Dedifferentiated amniotic fluid mesenchymal stem cell (primary cell): ENCODE results near the gene GJA4.
"Not testable (repeated sequence)": the region's sequence is repeated elsewhere in the genome, so short reads cannot be mapped to it uniquely, and the experiment has no call there.

Experiments used
- DNase-seq: peaks from one replicate; pipeline ENCODE4 v3.0.0-alpha.2; 2016; ENCODE audit errors: extremely low spot score

GJA4 gene

DNA sequence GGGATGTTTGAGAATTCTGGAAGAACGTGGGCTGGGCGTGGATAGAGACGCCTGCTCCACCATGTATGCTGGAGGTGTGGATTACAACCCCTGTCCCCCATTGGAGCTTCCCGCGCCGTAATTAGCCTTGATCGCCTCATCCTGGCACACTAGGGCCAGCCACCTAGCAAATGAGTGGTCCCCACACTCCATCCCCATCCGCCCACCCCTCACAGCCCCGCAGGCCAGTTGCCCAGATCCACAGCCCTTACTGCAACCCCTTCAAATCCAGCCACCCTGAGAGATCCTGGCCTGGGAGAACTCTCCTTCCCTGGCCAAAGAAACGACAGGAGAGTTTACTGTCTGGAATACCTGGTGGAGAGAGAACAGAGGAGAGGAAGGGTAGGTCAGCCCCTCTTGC is 375 bp upstream of the GJA4 start:
- DNase-seq, result no peak

DNA sequence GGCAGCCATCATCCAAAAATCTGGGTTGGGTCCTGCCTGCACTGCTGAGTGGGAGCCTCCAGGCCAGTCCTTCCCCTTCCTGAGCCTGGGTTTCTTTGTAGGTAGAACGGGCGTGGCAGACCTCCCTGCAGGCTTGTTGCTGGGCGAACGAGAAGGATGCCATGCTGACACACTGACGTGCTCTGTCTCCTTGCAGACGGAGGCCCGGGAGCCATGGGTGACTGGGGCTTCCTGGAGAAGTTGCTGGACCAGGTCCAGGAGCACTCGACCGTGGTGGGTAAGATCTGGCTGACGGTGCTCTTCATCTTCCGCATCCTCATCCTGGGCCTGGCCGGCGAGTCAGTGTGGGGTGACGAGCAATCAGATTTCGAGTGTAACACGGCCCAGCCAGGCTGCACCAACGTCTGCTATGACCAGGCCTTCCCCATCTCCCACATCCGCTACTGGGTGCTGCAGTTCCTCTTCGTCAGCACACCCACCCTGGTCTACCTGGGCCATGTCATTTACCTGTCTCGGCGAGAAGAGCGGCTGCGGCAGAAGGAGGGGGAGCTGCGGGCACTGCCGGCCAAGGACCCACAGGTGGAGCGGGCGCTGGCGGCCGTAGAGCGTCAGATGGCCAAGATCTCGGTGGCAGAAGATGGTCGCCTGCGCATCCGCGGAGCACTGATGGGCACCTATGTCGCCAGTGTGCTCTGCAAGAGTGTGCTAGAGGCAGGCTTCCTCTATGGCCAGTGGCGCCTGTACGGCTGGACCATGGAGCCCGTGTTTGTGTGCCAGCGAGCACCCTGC is 1.4 kb downstream of the GJA4 start:
- no peak for DNase-seq

DNA sequence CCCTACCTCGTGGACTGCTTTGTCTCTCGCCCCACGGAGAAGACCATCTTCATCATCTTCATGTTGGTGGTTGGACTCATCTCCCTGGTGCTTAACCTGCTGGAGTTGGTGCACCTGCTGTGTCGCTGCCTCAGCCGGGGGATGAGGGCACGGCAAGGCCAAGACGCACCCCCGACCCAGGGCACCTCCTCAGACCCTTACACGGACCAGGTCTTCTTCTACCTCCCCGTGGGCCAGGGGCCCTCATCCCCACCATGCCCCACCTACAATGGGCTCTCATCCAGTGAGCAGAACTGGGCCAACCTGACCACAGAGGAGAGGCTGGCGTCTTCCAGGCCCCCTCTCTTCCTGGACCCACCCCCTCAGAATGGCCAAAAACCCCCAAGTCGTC is 2.0 kb downstream of the GJA4 start:
- no peak for DNase-seq

DNA sequence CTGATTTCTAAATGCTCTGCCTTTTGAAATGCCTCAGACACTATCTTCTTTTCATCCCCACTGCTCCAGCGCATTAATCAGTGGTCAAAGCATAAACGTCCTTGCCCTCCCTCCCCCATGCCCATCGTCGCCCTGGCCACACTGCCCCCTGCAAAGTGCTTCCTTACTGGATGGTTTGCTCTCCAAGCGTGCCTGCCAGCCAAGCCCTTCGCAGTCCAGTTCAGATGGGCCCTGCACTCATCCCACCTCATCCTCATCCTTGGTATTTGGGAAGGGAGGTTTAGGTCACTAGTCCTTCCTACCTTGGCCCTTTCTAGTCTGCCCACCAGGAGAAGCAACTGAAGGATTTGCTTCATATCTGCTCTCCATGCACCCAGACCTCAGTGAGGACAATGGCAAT is 3.1 kb downstream of the GJA4 start:
- no peak for DNase-seq

DNA sequence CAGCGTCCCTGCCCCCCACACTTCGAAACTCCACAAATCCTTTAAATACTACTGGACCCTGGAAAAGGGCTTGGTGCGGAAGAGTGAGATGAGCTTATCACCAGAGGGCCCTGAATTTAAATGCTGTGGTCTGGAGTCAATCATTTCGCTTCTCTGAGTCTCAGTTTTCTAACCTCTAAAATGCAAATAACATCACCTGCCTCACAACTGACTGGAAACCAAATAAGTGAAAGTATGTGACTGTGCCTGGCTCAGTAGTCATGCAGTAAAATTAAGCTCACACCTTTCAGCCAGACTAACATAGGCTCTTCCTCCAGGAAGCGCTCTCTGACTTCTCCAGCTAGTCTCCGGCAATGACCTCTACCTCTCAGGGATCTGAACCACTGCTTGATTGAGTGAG is 4.2 kb downstream of the GJA4 start:
- no peak for DNase-seq

DNA sequence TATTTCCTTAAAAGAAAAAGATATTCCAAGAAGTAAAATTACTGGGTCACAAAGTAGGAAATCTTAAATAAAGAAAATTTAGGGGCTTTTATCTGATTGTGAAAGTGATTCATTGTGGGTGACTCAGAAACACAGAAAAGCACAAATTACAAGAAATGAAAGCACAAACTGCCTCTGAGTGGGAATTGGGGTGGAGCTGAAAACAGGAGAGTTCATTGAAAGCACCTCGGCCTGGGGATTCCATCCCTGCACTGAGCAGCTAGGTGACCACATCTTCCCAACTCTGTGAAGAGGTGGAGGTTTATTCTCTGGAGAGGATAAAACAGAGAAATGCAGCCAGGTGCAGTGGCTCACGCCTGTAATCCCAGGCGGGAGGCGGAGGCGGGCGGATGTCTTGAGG is 7.4 kb downstream of the GJA4 start:
- DNase-seq, result no peak

DNA sequence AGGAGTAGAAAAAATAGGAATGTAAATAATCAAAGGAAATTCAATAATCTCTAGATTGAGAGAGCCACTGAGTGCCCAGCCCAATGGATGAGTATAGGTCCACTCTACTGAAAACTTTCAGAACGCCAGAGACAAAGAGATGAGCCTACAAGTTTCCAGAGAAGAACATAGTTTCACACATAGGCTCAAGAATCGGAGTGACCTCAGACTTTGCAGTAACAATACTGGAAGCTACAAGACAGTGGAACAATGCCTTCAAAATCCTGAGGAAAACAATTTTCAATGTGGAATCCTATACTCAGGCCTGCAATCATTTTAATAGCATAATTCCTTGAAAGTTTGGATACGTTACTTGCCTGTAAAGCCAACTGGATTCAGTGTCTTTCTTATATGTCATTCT is 11.0 kb downstream of the GJA4 start:
- no peak for DNase-seq

DNA sequence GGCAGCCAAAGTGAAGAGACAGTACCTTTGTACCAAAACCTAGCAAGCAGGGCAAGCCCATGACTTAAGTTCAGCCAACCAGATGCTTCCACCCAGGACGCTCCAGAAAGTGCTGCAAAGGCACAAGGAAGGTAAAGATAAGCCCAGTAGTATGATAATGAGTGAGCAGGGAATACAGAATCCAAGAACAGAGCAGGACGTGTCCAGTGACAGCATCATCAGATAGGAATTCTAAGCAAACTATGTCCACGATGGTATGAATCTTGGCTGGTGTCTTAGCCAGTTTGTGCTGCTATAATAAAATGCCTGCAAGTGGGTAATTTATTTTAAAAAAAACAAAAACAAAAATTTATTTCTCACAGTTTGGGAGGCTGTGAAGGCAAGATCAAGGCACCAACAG is 13.6 kb downstream of the GJA4 start:
- peak; percentile 51 for DNase-seq

DNA sequence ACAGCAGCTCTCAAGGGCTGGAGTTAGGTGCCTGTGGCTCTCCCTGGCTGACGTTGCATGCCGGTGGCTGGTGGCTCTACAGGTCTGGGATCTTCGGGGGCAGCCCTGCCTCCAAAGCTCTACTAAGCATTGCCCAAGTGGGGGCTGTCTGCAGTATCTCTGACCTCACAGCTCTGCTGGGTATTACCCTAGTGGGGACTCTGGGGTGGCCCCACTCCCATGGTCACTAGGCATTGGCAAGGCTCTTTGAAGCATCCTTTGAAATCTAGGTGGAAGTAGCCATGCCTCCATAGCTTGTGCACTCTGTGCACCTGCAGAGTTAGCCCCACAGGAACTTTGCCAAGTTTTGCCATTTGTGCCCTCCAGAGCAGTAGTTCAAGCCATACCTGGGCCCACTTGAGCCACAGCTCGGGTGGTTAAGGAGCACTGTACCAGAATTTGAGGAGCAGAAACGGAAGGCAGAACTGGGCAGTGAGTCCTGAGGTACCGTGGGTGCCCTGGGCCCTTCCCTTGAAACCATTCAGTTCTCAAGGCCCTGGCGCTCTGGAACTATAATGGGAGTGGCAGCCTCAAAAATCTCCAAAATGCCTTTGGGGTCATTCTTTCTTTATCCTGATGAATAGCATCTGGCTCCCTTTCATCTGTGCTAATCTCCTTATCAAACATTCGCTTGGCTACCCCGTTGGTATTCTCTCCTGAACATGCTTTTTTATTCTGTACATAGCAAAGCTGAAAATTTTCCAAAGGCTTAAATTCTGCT is 15.4 kb downstream of the GJA4 start:
- DNase-seq, result no peak

DNA sequence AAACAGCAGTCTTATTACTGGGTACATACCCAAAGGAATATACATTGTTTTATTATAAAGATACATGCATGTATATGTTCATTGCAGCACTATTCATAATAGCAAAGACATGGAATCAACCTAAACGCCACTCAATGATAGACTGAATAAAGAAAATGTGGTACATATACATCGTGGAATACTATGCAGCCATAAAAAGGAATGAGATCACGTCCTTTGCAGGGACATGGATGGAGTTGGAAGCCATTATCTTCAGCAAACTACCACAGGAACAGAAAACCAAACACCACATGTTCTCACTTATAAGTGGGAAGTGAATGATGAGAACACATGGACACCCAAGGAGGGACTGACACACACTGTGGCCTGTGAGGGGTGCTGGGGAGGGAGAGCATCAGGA is 18.0 kb downstream of the GJA4 start:
- not testable (repeated sequence) for DNase-seq

DNA sequence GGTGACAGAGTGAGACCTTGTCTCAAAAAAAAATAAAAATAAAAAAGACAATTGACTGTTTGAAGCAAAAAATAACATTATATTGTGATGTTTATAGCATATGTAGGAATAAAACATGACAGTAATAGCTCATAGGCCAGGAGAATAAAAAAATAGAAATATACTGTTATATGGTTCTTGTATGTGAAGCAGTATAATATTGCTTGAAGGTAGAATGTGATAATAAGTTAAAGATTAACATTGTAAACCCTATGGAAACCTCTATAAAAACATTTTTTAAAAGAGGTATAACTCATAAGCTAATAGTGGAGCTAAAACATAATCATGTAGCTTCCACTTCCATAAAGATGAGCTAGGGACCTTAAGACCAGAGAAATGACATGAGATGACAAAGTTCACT is 23.5 kb downstream of the GJA4 start:
- no peak for DNase-seq

DNA sequence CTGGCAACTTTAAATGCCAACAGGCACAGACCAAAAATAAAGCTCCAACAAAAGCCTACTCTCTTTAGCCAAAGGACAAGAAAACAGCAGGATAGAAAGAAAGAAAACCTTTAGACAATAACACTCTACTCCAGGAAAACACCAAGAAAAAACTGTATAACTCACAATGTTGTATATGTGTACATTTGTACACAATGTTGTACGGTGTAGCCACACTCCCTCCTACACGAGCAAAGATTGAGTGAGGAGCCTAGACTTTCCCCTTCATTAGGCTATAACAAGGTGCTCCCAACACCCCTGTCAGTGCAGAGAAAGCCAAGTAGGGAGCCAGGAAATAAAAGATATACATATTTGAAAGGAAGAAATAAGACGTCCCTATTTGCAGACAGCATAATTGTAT is 24.0 kb downstream of the GJA4 start:
- no peak for DNase-seq

DNA sequence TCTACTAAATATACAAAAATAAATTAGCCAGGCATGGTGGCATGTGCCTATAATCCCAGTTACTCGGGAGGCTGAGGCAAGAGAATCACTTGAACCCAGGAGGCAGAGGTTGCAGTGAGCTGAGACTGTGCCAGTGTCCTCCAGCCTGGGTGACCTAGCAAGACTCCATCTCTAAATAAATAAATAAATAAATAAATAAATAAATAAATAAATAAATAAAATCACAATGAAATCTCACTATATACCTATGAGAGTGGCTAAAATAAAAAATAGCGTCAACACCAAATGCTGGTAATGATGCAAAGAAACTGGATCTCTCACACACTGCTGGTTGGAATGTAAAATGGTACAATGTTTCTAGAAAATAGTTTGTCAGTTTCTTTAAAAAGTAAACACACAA is 26.1 kb downstream of the GJA4 start:
- DNase-seq, result not testable (repeated sequence)

DNA sequence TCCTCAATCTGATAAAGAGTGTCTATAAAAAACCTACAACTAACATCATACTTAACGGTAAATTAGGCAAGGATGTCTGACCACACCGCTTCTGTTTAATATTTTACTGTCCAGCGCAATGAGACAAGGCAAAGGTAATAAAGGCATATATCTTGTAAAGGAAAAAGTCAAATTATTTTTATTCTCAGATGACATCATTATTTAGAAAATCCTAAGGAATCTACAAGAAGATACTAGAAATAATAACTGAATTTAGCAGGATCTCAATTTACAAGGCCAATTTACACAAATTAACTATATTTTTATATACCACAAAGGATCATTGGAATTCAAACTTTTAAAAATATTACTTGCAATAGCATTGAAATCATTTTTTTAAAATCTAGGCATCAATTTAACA is 29.4 kb downstream of the GJA4 start:
- no peak for DNase-seq

DNA sequence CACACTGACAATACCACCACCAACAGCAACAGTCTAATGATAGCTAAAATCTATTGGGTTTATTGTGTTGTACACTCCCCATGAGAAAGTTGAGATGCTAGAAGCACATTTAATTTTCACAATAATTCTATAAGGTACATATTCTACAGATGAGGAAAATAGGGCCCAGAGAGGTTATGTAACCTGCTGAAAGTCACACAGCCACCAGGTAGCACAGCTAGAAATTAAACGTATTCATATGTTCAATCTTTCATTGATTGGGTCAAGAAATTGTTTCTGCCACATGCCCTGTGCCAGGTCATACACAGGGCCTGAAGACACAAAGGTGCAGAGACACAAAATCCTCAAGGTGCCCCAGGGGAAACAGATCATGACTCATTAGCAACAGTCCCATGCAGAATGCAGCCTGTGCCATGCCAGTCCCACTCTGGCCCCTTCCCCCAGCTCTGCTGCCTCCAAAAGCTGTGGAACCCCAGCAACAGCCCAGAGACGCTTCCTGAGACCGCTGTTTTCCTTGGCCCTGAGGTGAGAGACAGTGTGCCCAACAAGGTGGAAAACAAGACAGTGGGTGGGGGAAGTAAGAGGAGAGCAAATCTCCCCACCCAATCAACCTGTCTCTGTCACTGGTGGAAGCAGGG is 32.1 kb downstream of the GJA4 start:
- no peak for DNase-seq

DNA sequence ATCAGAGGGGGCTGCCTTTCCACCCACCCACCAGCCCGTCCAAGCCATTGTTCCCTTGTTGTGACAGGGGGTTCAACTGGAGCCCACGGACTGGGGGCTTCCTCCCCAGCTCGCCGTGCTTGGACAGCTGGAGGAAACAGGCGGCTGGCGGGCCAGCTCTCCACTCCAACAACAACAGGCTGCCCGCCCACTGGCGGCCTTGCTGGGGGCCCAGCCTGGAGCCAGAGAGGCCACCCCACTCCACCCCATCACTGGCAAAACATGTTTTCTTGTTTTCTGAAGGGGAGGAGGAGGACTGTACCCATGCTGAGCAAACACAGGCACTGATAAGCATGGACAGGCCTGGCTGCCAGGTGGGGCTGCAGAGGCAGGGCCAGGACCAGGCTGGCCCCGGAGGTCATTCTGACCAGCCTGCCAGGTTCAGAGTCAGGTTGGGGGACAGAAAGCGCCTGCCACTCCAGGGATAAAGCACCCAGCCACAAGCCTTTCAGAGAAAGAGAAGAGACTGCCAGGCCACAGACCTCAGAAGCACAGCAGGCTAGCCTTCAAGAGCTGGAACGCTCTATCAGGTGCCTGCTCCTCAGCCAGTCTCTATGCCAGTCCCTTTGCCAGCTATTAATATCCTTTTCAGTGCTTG is 32.8 kb downstream of the GJA4 start:
- no peak for DNase-seq

DNA sequence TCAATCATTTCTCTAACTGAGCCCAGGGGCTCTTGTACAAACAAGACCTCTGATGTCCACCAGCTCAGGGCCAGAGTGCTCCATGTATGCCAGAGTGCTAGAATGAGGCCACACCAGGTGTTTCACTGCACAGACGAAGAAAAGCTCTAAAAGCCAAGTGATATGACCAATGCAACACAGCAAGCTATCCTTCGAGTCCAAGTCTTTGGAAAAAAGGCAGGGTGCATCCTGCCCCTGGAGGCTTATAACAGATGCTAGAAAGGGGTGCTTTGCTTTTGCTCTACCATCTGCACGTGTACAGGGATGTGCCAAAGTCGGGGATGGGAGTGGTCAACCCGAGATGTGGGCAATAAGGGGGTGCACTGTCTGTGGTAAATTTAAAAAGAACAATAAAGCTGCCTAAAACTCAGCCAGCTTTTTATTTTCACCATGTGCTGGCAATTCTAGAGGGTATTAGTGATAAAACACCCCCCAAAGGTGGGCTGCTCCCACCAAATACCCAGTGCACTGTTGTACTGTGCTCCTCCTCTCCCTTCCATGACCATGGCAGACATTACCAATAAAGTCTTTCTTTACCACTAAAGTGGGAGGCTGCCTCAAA is 34.6 kb downstream of the GJA4 start:
- no peak for DNase-seq

DNA sequence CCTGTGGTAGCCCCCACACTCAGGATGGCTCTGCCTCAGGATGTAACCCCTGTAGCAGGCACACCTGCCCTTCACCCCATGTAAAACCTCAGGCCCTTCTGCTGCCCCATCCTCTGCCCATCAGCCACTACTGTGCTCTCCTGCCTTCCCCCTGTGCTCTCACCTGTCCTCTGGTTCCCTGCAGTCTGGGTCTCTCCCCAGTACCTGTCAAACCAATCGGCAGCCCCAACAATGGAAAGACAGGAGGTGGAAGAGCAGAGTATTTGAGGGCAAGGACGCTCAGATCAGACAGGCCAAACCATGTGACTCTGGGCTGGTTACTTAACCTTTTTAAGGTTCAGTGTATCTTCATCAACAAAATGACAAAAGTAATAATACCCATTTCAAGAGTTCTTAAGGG is 35.8 kb downstream of the GJA4 start:
- DNase-seq, result no peak

DNA sequence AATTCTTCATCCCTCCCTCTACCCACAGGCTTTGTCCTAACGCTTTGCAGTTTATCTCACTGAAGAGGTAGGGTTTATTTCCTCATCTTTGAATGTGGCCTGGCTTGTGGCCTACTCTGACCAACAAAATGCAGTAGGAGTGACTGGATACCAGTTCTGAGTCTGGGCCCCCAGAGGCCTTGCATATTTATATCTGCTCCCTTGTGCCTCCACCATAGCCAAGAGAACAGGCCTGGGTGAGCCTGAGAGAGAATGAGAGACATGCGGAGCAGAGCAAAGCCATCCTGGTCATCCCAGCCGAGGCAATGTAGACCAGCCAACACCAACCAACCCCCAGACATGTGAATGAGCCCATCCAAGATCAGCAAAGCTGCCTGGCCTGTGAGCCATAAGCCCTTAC is 36.5 kb downstream of the GJA4 start:
- DNase-seq, result no peak

DNA sequence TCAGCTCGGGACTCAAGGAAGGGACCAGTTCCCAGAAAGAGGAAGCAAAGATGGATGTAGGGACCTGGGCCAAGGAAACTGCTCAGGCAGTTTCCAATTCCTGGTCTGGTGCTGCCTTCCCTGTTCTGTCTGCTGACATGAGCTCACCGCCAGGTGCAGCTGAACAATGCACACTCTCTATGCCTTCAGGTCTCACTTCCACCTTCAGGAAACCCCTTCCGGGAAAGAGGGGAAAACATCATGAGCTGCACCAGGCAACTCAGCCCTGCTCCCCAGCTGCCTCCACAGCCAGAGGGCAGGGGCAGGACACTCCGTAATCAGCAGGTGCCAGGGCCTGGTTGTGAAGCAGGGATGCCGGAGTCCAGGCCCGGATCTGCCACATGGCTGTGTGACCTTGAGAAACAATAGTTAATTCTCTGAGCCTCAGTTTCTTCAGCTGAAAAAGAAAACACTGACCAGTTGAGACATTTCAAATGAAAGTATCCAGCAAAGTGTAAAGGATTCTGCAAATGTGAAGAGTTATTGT is 39.0 kb downstream of the GJA4 start:
- no peak for DNase-seq

DNA sequence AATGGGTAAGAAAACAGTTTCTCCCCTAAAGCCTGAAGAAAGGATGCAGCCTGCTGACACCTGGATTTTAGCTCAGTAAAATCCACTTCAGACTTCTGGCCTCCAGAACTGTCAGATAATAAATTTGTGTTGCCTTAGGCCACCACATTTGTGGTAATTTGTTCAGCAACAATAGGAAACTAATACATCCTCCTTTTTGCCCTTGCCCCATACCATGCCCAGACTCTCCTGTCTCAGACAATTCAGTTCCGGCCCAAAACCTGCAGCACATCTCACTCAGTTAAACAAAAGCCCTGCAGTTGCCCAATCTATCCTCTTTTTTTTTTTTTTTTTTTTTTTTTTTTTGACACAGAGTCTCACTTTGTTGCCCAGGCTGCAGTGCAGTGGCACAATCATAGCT is 40.9 kb downstream of the GJA4 start:
- no peak for DNase-seq
